Calu3 (cell line): ENCODE results near the gene ZNF792. TPM values are rescaled to one million over a fixed set of nuclear protein-coding genes. Genes with fewer than 3 reads are reported as not detected.
"Not testable (repeated sequence)": the region's sequence is repeated elsewhere in the genome, so short reads cannot be mapped to it uniquely, and the experiment has no call there.

Experiments used
- BruUV-seq: library from RNA; stranded (reverse); fragments of 400-500 nt; replicated peaks from 2 replicates; lab custom pipeline; 2021; lab: Mats Ljungman, UMichigan
- CTCF ChIA-PET: fragments of 300-600 bp; sonication (Branson Sonifier 250); formaldehyde crosslinking; loops from one replicate; lab custom pipeline; 2022; ENCODE audit warnings: antibody characterized with exemption; lab: Charles Lee
- DNase-seq: peaks from one replicate; pipeline ENCODE4 v3.0.0; 2022
- H3K27ac Mint-ChIP-seq: one replicate; pipeline ENCODE4 v1.8.0; 2022; ENCODE audit warnings: mixed read lengths; ENCODE audit not compliant: unreplicated experiment
- H3K27me3 Mint-ChIP-seq: one replicate; pipeline ENCODE4 v1.8.0; 2022; ENCODE audit warnings: mixed read lengths; ENCODE audit not compliant: unreplicated experiment
- H3K36me3 Mint-ChIP-seq: one replicate; pipeline ENCODE4 v1.8.0; 2022; ENCODE audit warnings: mild to moderate bottlenecking, moderate library complexity, mixed read lengths; ENCODE audit not compliant: insufficient read depth, unreplicated experiment
- H3K4me1 Mint-ChIP-seq: one replicate; pipeline ENCODE4 v1.8.0; 2022; ENCODE audit warnings: mild to moderate bottlenecking, low read depth, mixed read lengths; ENCODE audit not compliant: unreplicated experiment
- H3K4me3 Mint-ChIP-seq: one replicate; pipeline ENCODE4 v1.8.0; 2022; ENCODE audit warnings: mild to moderate bottlenecking, low read depth, moderate library complexity, mixed read lengths; ENCODE audit not compliant: unreplicated experiment
- H3K9me3 Mint-ChIP-seq: one replicate; pipeline ENCODE4 v1.8.0; 2022; ENCODE audit warnings: low read depth, mixed read lengths; ENCODE audit not compliant: unreplicated experiment
- intact Hi-C: fragments of 100-400 bp; cut with micrococcal nuclease; formaldehyde crosslinking; loops from one replicate; pipeline ENCODE4 v1.10.0; 2022; ENCODE audit not compliant: unreplicated experiment
- total RNA-seq: library from RNA; stranded (reverse); gene quantifications from 2 replicates; pipeline ENCODE4 v1.2.3, GENCODE V29; 2022
- TF ChIP-seq, protein P1 (sequence below): fragments of 200-600 bp; IDR thresholded peaks from one replicate; pipeline ENCODE4 v1.8.0; 2022; ENCODE audit warnings: antibody characterized with exemption; ENCODE audit not compliant: unreplicated experiment

The ZNF792 gene
- total RNA-seq, 1 experiment from 2014 or later: 9.3 TPM

DNA sequence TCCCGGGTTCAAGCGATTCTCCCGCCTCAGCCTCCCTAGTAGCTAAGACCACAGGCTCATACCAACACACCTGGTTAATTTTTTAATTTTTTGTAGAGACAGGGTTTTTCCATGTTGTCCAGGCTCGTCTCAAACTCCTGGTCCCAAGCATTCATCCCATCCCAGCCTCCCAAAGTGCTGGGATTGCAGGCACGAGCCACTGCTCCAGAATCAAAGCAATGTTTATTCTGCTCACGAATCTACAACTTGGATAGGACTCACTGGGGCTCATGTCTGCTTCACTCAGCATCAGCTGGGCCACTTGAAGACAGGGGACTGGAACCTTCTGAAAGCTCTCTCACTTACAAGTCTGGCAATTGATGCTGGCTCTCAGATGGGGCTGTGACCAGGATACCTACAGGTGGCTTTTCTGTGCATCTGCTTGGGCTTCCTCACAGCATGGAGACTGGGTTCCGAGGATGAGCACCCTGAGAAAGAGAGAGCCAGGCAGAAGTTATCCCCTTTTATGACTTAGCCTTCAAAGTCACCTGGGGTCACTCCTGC, 8.2 kb upstream of the ZNF792 start:
- Mint-ChIP-seq H3K27ac (no peak overlapping the region), H3K27me3 (no peaks in the 10 kb centered on the region), H3K36me3 (peaks cover 13% of the 10 kb centered on the region), H3K9me3 (peaks cover 5% of the 10 kb centered on the region), H3K4me3 (no peak overlapping the region), H3K4me1 (peaks cover 25% of the 10 kb centered on the region)
- BruUV-seq: no TSS peak
- TF ChIP-seq, protein P1, sequence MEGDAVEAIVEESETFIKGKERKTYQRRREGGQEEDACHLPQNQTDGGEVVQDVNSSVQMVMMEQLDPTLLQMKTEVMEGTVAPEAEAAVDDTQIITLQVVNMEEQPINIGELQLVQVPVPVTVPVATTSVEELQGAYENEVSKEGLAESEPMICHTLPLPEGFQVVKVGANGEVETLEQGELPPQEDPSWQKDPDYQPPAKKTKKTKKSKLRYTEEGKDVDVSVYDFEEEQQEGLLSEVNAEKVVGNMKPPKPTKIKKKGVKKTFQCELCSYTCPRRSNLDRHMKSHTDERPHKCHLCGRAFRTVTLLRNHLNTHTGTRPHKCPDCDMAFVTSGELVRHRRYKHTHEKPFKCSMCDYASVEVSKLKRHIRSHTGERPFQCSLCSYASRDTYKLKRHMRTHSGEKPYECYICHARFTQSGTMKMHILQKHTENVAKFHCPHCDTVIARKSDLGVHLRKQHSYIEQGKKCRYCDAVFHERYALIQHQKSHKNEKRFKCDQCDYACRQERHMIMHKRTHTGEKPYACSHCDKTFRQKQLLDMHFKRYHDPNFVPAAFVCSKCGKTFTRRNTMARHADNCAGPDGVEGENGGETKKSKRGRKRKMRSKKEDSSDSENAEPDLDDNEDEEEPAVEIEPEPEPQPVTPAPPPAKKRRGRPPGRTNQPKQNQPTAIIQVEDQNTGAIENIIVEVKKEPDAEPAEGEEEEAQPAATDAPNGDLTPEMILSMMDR: no peak
- no peak for DNase-seq
- CTCF ChIA-PET: interaction anchor here (0.5 to 4.0 kb wide), 5 partner anchors 27 to 169 kb away, joined by 4 to 22 read pairs (median 5); partner anchors contain the start of gene GRAMD1A
- intact Hi-C loops: no loop called here

DNA sequence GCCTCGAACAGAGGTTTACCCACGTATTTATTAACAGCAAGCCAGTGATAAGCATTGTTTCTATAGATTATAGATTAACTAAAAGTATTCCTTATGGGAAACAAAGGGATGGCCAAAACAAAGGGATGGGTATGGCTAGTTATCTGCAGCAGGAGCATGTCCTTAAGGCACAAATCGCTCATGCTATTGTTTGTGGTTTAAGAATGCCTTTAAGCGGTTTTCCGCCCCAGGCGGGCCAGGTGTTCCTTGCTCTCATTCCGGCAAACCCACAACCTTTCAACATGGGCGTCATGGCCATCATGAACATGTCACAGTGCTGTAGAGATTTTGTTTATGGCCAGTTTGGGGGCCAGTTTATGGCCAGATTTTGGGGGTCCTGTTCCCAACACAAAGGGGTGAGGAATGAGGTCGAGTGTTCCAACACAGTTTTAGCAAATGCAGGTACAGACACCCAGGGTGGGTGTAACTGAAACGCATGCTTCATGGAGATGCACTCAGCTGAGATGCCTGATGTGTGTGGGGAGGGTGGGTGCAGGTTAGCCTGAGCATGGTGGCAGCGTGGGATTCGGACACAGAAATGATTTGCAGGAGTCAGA, 6.3 kb upstream of the ZNF792 start:
- not testable (repeated sequence) for H3K36me3 Mint-ChIP-seq, H3K27me3 Mint-ChIP-seq

GRCh38 chr19:34969721-34970120, 5.7 kb upstream of the ZNF792 start:
- peaks cover 25% of the 10 kb centered on the region for H3K4me1 Mint-ChIP-seq
- no peaks in the 10 kb centered on the region for H3K9me3 Mint-ChIP-seq
- intact Hi-C loops: loop anchor here (10.0 kb wide), 1 partner anchor 195 kb away; the partner anchor contains the start of gene ZNF599
- H3K27ac Mint-ChIP-seq: no peak overlapping the region
- H3K36me3 Mint-ChIP-seq: peaks cover 8% of the 10 kb centered on the region
- TF ChIP-seq, protein P1: no peak
- CTCF ChIA-PET: no interaction called here
- no TSS peak for BruUV-seq
- H3K27me3 Mint-ChIP-seq: no peaks in the 10 kb centered on the region
- no peak for DNase-seq
- H3K4me3 Mint-ChIP-seq: no peak overlapping the region

More for the DNA sequence above, 6.3 kb upstream of the ZNF792 start:
- BruUV-seq, H3K4me3 Mint-ChIP-seq, H3K27ac Mint-ChIP-seq, DNase-seq, H3K9me3 Mint-ChIP-seq, intact Hi-C loops, CTCF ChIA-PET: not testable (repeated sequence)
- H3K4me1 Mint-ChIP-seq: peaks cover 30% of the 10 kb centered on the region

DNA sequence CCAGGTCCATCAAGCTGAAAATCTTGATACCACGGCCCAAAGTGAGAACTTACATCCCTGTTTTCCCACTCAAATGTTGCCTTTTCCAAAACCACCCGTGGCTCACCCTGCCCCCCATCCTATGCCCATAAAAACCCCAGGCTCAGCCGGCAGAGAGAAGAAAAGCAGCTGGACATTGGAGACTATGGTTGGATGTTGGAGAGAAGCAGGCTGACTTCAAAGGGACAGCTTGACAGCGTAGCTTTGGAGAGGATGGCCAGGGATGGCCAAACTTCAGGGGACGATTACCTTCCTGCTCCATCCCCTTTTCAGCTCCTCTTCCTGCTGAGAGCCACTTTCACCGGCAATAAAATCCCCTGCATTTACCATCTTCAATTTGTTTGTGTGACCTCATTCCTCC, 3.5 kb upstream of the ZNF792 start:
- H3K36me3 Mint-ChIP-seq: peaks cover 11% of the 10 kb centered on the region

DNA sequence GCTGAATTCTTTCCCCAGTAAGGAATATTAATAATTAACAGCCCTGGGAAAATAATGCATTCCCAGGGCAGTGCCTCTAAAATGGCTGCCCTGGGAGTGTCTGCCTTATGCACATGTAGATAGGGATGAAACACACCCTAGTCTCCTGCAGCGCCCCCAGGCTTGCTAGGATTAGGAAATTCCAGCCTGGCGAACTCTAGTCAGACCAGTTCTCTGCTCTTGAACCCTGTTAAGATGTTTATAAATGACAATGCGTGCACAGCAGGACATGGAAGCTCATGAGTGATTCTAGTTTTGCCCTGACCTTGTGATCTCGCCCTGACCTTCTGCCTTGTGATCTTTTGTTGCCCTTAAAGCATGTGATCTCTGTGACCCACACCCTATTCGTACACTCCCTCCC, 1.5 kb upstream of the ZNF792 start:
- H3K9me3 Mint-ChIP-seq, BruUV-seq, H3K27ac Mint-ChIP-seq, CTCF ChIA-PET, H3K27me3 Mint-ChIP-seq, H3K4me3 Mint-ChIP-seq: not testable (repeated sequence)
- intact Hi-C loops: loop anchor here (10.0 kb wide), 1 partner anchor 191 kb away; the partner anchor contains the start of gene ZNF599
- peaks cover 29% of the 10 kb centered on the region for H3K4me1 Mint-ChIP-seq
- H3K36me3 Mint-ChIP-seq: peaks cover 12% of the 10 kb centered on the region
- peak; percentile 56 for DNase-seq

More for the DNA sequence above, 3.5 kb upstream of the ZNF792 start:
- H3K27ac Mint-ChIP-seq: no peak overlapping the region
- peaks cover 19% of the 10 kb centered on the region for H3K4me1 Mint-ChIP-seq
- DNase-seq: no peak
- H3K27me3 Mint-ChIP-seq: no peaks in the 10 kb centered on the region
- H3K9me3 Mint-ChIP-seq: no peaks in the 10 kb centered on the region
- BruUV-seq: no TSS peak
- intact Hi-C loops: loop anchor here (10.0 kb wide), 1 partner anchor 193 kb away; the partner anchor contains the start of gene ZNF599
- TF ChIP-seq, protein P1: no peak
- H3K4me3 Mint-ChIP-seq: no peak overlapping the region
- CTCF ChIA-PET: no interaction called here
